Hematopoietic multipotent progenitor cell treated with erythropoietin and hydrocortisone succinate and interleukin-3 and kit ligand, for 8 days (in vitro differentiated cells): ENCODE data around the gene ECE1.
"Not testable (repeated sequence)": the region's sequence is repeated elsewhere in the genome, so short reads cannot be mapped to it uniquely, and the experiment has no call there.

Experiments
- DNase-seq: peaks from one replicate; pipeline ENCODE4 v3.0.0-alpha.2; 2015

ECE1 gene

GRCh38 chr1:21216835-21217811 lies 73.1 kb downstream of the ECE1 start:
- DNase-seq, result peak; percentile 76

GRCh38 chr1:21212126-21212525 lies 78.1 kb downstream of the ECE1 start:
- no peak for DNase-seq

GRCh38 chr1:21208137-21208700 lies 82.0 kb downstream of the ECE1 start:
- DNase-seq, result not testable (repeated sequence)

GRCh38 chr1:21206117-21206516 lies 84.1 kb downstream of the ECE1 start:
- DNase-seq, result no peak

GRCh38 chr1:21205416-21205815 lies 84.8 kb downstream of the ECE1 start:
- no peak for DNase-seq

GRCh38 chr1:21201650-21202049 lies 88.6 kb downstream of the ECE1 start:
- DNase-seq, result no peak

GRCh38 chr1:21201238-21201637 lies 89.0 kb downstream of the ECE1 start:
- not testable (repeated sequence) for DNase-seq

GRCh38 chr1:21200767-21201166 lies 89.5 kb downstream of the ECE1 start:
- no peak for DNase-seq

GRCh38 chr1:21198929-21199328 lies 91.3 kb downstream of the ECE1 start:
- DNase-seq, result no peak

- DNase-seq, result no peak
Measured at GRCh38 chr1:21192871-21193270, 97.4 kb downstream of the ECE1 start.

- DNase-seq, result no peak
Measured at GRCh38 chr1:21192284-21192683, 98.0 kb downstream of the ECE1 start.

- peak; percentile 62 for DNase-seq
Measured at GRCh38 chr1:21190771-21191170, 99.5 kb downstream of the ECE1 start.

GRCh38 chr1:21189906-21190500 lies 100.3 kb downstream of the ECE1 start:
- DNase-seq, result no peak

GRCh38 chr1:21189421-21189820 lies 100.8 kb downstream of the ECE1 start:
- DNase-seq, result peak; percentile 80

GRCh38 chr1:21188235-21188634 lies 102.0 kb downstream of the ECE1 start:
- DNase-seq, result no peak

GRCh38 chr1:21185221-21185731 lies 105.0 kb downstream of the ECE1 start:
- DNase-seq, result no peak

GRCh38 chr1:21184276-21184675 lies 106.0 kb downstream of the ECE1 start:
- DNase-seq, result no peak

- no peak for DNase-seq
Measured at GRCh38 chr1:21182181-21182731, 108.0 kb downstream of the ECE1 start.

- DNase-seq, result not testable (repeated sequence)
Measured at GRCh38 chr1:21178271-21178670, 112.0 kb downstream of the ECE1 start.

GRCh38 chr1:21176586-21177555 lies 113.4 kb downstream of the ECE1 start, which contains the start of gene EIF4G3:
Gene EIF4G3 (minus strand): TSS chr1:21176897. CDS start chr1:21002742, 174,155 bp downstream.
- DNase-seq, result peak; percentile 98

- DNase-seq, result peak; percentile 33
Measured at GRCh38 chr1:21175670-21176581, 114.3 kb downstream of the ECE1 start.
